Immature natural killer cell (primary cell): ENCODE measurements around the gene GTPBP4. TPM values are rescaled to one million over a fixed set of nuclear protein-coding genes. Genes with fewer than 3 reads are reported as not detected.

Source experiments
- DNase-seq, 3 donors: peaks; one replicate each; pipeline ENCODE4 v3.0.0; 2022; ENCODE audit warnings: mixed read lengths in 1 of 3
- H3K27ac Mint-ChIP-seq, 6 donors: one replicate each; pipeline ENCODE4 v1.8.0; 2020; ENCODE audit warnings: mixed read lengths in 6 of 6, mild to moderate bottlenecking in 5 of 6, inconsistent platforms in 4 of 6, moderate library complexity in 3 of 6
- H3K27me3 Mint-ChIP-seq, 3 donors: one replicate each; pipeline ENCODE4 v1.8.0; 2020 to 2021; ENCODE audit warnings: low read depth in 3 of 3, mild to moderate bottlenecking in 3 of 3, mixed read lengths in 3 of 3, moderate library complexity in 3 of 3, inconsistent platforms in 1 of 3
- H3K36me3 Mint-ChIP-seq, 3 donors: one replicate each; pipeline ENCODE4 v1.8.0; 2020; ENCODE audit warnings: mixed read lengths in 3 of 3, inconsistent platforms in 2 of 3, mild to moderate bottlenecking in 2 of 3
- H3K4me1 Mint-ChIP-seq, 2 donors: one replicate each; pipeline ENCODE4 v1.8.0; 2020; ENCODE audit warnings: inconsistent platforms in 2 of 2, mild to moderate bottlenecking in 2 of 2, mixed read lengths in 2 of 2, moderate library complexity in 1 of 2
- H3K4me3 Mint-ChIP-seq, 5 donors: one replicate each; pipeline ENCODE4 v1.8.0; 2020; ENCODE audit warnings: mild to moderate bottlenecking in 5 of 5, mixed read lengths in 5 of 5, inconsistent platforms in 3 of 5, moderate library complexity in 3 of 5
- H3K9me3 Mint-ChIP-seq, 6 donors: one replicate each; pipeline ENCODE4 v1.8.0; 2020; ENCODE audit warnings: mild to moderate bottlenecking in 6 of 6, mixed read lengths in 6 of 6, inconsistent platforms in 4 of 6, moderate library complexity in 3 of 6
- polyA plus RNA-seq, 3 donors: library from polyadenylated mRNA; unstranded; fragments of 300-500 nt; fragmentation: Illumina TruSeq; gene quantifications; one replicate each; pipeline ENCODE4 v1.2.3, GENCODE V29; 2021

The GTPBP4 gene
- 10 to 100 TPM; 10.5 to 22.5 (median 18.3) TPM for polyA plus RNA-seq

DNA sequence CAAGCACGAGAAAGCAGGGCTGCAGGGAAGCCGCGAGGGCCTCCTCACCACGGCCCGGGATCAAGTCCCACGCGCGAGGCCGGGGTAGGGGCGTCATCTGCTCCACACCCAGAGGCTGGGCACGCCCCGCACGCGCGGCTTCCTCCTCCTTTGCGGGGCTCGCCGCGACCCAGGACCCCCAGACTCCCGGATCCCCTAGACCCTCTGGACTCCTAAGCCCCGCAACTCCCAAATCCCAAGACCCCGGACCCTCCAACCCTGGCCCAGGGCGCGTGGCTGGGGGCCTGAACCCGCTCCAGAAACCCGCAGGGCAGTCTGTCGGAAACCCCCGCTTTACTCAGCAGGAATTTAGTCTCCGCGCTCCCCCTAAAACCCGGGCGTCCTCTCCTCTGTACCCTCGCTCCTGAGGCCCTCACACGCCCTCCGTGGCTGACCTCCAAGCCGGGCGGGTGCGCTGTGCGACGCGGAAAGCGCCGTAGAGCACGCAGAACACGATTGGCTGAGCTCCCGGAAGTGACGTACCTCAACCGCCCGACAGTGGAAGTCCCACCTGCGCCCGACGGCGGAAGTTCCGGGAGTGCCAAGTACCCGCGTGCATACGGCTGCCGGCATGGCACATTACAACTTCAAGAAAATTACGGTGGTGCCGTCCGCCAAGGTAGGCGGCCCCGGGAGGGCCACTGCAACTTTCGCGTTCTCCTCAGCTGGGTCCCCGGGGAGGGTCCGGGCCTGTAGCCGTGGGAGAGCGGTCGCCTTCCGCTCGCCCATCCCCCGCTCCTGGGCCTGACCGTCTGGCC is at the start of gene GTPBP4:
Gene GTPBP4 (plus strand): TSS at position 565 of the 797 bp plus-strand sequence. CDS start 46 bp downstream, at position 611.
- peak within 1 kb of the TSS; percentile 90 to 98 (median 96) for H3K27ac Mint-ChIP-seq
- peaks cover 3 to 19% (median 4%) of the 10 kb centered on the region in 3 donors for H3K27me3 Mint-ChIP-seq
- peak; percentile 93 to 95 (median 94) for DNase-seq
- H3K36me3 Mint-ChIP-seq: no peaks in the 10 kb centered on the region
- no peaks in the 10 kb centered on the region for H3K9me3 Mint-ChIP-seq
- peaks cover 42 to 47% of the 10 kb centered on the region in 2 donors for H3K4me1 Mint-ChIP-seq
- H3K4me3 Mint-ChIP-seq: peak within 1 kb of the TSS; percentile 95 to 97 (median 96)

DNA sequence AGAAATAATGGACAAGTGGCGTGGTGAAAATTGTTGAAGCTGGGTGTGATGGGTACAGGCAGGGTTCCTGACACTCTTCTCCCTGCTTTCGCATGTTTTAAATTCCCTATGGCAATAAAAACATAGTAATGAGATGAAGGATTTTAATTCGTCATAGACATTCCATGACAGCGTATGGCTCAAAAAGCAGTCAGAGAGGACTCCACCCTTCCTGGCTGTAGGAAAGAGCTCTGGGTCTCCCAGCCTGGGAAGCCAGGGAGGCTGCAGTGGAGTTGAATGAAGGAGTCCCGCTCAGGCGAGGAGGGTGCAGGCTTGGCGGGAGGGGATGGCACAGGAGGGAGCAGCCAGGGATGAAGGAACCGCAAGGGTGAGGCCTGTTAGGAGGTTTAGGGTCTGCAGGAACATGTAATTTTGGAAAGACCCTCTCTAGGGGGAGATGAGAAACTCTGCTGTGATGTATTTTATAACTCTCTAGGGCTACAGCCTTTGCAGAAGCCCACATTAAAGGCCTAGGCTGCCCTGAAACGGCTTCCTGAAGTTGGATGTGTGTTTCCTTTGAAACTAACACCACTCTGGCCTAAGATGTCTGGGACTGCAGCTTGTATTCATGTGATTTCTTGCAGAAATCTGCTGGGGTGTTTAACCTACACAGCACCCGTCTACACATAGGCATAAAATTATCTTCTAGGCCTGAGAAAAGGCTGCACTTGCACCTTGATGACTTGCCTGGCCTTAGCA is 49.1 kb upstream of the GTPBP4 start:
- no peak for DNase-seq
- no peak overlapping the region for H3K4me3 Mint-ChIP-seq
- peak overlapping the region in 1 of 6 donors; percentile 75 for H3K27ac Mint-ChIP-seq
- no peaks in the 10 kb centered on the region for H3K27me3 Mint-ChIP-seq
- H3K9me3 Mint-ChIP-seq: peaks cover 0 to 2% (median 0%) of the 10 kb centered on the region in 6 donors
- H3K4me1 Mint-ChIP-seq: peaks cover 5 to 7% of the 10 kb centered on the region in 2 donors
- H3K36me3 Mint-ChIP-seq: no peaks in the 10 kb centered on the region

- H3K27ac Mint-ChIP-seq: no peak overlapping the region
- H3K36me3 Mint-ChIP-seq: no peaks in the 10 kb centered on the region
- H3K4me3 Mint-ChIP-seq: no peak overlapping the region
- no peak for DNase-seq
- H3K4me1 Mint-ChIP-seq: peaks cover 8 to 12% of the 10 kb centered on the region in 2 donors
- peaks cover 0 to 2% (median 0%) of the 10 kb centered on the region in 6 donors for H3K9me3 Mint-ChIP-seq
- peaks cover 0 to under 1% (median 0%) of the 10 kb centered on the region in 3 donors for H3K27me3 Mint-ChIP-seq
Measured at GRCh38 chr10:943334-944033, 44.8 kb upstream of the GTPBP4 start.

GRCh38 chr10:944034-944831 is 44.0 kb upstream of the GTPBP4 start:
- no peaks in the 10 kb centered on the region for H3K9me3 Mint-ChIP-seq
- peaks cover 6% of the 10 kb centered on the region in 2 donors for H3K4me1 Mint-ChIP-seq
- no peaks in the 10 kb centered on the region for H3K36me3 Mint-ChIP-seq
- H3K27me3 Mint-ChIP-seq: peaks cover 0 to 2% (median 0%) of the 10 kb centered on the region in 3 donors
- DNase-seq: peak in 2 of 3 donors; percentile 4 to 6
- H3K4me3 Mint-ChIP-seq: peak overlapping the region in 1 of 5 donors; percentile 12
- H3K27ac Mint-ChIP-seq: peak overlapping the region in 2 of 6 donors; percentile 21 to 35

- Mint-ChIP-seq H3K4me3 (no peak overlapping the region), H3K27ac (no peak overlapping the region), H3K9me3 (no peaks in the 10 kb centered on the region), H3K36me3 (no peaks in the 10 kb centered on the region), H3K4me1 (peaks cover 3 to 6% of the 10 kb centered on the region in 2 donors), H3K27me3 (peaks cover 0 to 4% (median 2%) of the 10 kb centered on the region in 3 donors)
- DNase-seq: no peak
Measured at GRCh38 chr10:945778-946177, 42.5 kb upstream of the GTPBP4 start.

- DNase-seq: no peak
- H3K4me3 Mint-ChIP-seq: no peak overlapping the region
- no peak overlapping the region for H3K27ac Mint-ChIP-seq
- no peaks in the 10 kb centered on the region for H3K9me3 Mint-ChIP-seq
- H3K4me1 Mint-ChIP-seq: peaks cover 3 to 6% of the 10 kb centered on the region in 2 donors
- no peaks in the 10 kb centered on the region for H3K36me3 Mint-ChIP-seq
- H3K27me3 Mint-ChIP-seq: peaks cover 0 to 4% (median 2%) of the 10 kb centered on the region in 3 donors
Measured at GRCh38 chr10:947051-947450, 41.2 kb upstream of the GTPBP4 start.

- Mint-ChIP-seq H3K9me3 (no peaks in the 10 kb centered on the region), H3K27me3 (peaks cover 0 to 4% (median 2%) of the 10 kb centered on the region in 3 donors), H3K4me1 (peaks cover 3 to 6% of the 10 kb centered on the region in 2 donors), H3K36me3 (no peaks in the 10 kb centered on the region), H3K4me3 (no peak overlapping the region), H3K27ac (no peak overlapping the region)
- DNase-seq: no peak
Measured at GRCh38 chr10:947881-948280, 40.4 kb upstream of the GTPBP4 start.

GRCh38 chr10:948347-948746 is 39.9 kb upstream of the GTPBP4 start:
- no peaks in the 10 kb centered on the region for H3K9me3 Mint-ChIP-seq
- no peak overlapping the region for H3K4me3 Mint-ChIP-seq
- no peak overlapping the region for H3K27ac Mint-ChIP-seq
- peaks cover 0 to 4% (median 2%) of the 10 kb centered on the region in 3 donors for H3K27me3 Mint-ChIP-seq
- no peak for DNase-seq
- peaks cover 3 to 6% of the 10 kb centered on the region in 2 donors for H3K4me1 Mint-ChIP-seq
- H3K36me3 Mint-ChIP-seq: no peaks in the 10 kb centered on the region

DNA sequence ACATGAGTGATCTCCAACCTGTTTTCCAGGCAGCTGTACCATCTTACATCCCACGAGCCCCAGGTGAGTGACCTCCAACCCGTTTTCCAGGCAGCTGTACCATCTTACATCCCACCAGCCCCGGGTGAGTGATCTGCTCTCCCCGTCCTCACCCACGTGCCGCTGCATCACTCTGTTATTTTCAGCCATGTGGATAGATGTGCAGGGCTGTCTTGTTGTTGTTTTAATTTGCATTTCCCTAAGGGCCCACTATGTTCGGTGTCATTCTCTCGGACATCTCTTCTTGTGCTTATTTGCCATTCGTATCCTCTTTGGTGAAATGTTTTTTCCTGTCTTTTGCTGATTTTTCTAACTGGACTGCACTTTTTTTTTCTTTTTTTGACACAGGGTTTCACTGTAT is 38.8 kb upstream of the GTPBP4 start:
- Mint-ChIP-seq H3K36me3 (no peaks in the 10 kb centered on the region), H3K4me1 (peaks cover 2 to 4% of the 10 kb centered on the region in 2 donors), H3K4me3 (no peak overlapping the region), H3K27me3 (peaks cover 2 to 6% (median 2%) of the 10 kb centered on the region in 3 donors), H3K9me3 (no peaks in the 10 kb centered on the region), H3K27ac (no peak overlapping the region)
- DNase-seq: no peak

- DNase-seq: no peak
- H3K36me3 Mint-ChIP-seq: no peaks in the 10 kb centered on the region
- no peak overlapping the region for H3K4me3 Mint-ChIP-seq
- no peaks in the 10 kb centered on the region for H3K9me3 Mint-ChIP-seq
- peak overlapping the region in 1 of 6 donors; percentile 67 for H3K27ac Mint-ChIP-seq
- H3K4me1 Mint-ChIP-seq: no peaks in the 10 kb centered on the region
- H3K27me3 Mint-ChIP-seq: peaks cover 2 to 6% (median 4%) of the 10 kb centered on the region in 3 donors
Measured at GRCh38 chr10:953836-954235, 34.4 kb upstream of the GTPBP4 start.

- DNase-seq: no peak
- no peaks in the 10 kb centered on the region for H3K36me3 Mint-ChIP-seq
- H3K9me3 Mint-ChIP-seq: no peaks in the 10 kb centered on the region
- H3K4me3 Mint-ChIP-seq: no peak overlapping the region
- H3K27me3 Mint-ChIP-seq: peaks cover 3 to 6% (median 4%) of the 10 kb centered on the region in 3 donors
- no peaks in the 10 kb centered on the region for H3K4me1 Mint-ChIP-seq
- H3K27ac Mint-ChIP-seq: no peak overlapping the region
Measured at GRCh38 chr10:954396-954795, 33.8 kb upstream of the GTPBP4 start.

- no peaks in the 10 kb centered on the region for H3K4me1 Mint-ChIP-seq
Measured at GRCh38 chr10:955127-955819, 33.0 kb upstream of the GTPBP4 start.

More at GRCh38 chr10:955127-955819, 33.0 kb upstream of the GTPBP4 start:
- Mint-ChIP-seq H3K27ac (no peak overlapping the region), H3K4me3 (no peak overlapping the region), H3K27me3 (peaks cover 2 to 4% (median 3%) of the 10 kb centered on the region in 3 donors), H3K36me3 (no peaks in the 10 kb centered on the region), H3K9me3 (no peaks in the 10 kb centered on the region)
- DNase-seq: no peak
